ENCODE measurements around the gene LNPK.
"Not testable (repeated sequence)": the region's sequence is repeated elsewhere in the genome, so short reads cannot be mapped to it uniquely, and the experiment has no call there.

The LNPK gene

GRCh38 chr2:175973373-175973772, 28.7 kb downstream of the LNPK start:
- H3K4me1 ChIP-seq (ENCODE audit: control insufficient read depth, insufficient read depth, low read length) = no peaks in the 10 kb centered on the region

GRCh38 chr2:175966839-175967238, 35.2 kb downstream of the LNPK start:
- H3K36me3 ChIP-seq (ENCODE audit: control insufficient read depth in 2 of 2, insufficient read depth in 2 of 2, low read length in 2 of 2) = no peaks in the 10 kb centered on the region
- no peak overlapping the region for H3K27ac ChIP-seq (ENCODE audit: low read length)
- no peaks in the 10 kb centered on the region for H3K9me3 ChIP-seq (ENCODE audit: control insufficient read depth in 2 of 2, low read length in 2 of 2)
- H3K9ac ChIP-seq (ENCODE audit: low read length in 2 of 2) = no peak overlapping the region
- H3K4me3 ChIP-seq (ENCODE audit: low read length in 2 of 2) = no peak overlapping the region
- no peaks in the 10 kb centered on the region for H3K4me1 ChIP-seq (ENCODE audit: control insufficient read depth, insufficient read depth, low read length)
- H3K27me3 ChIP-seq (ENCODE audit: control insufficient read depth in 1 of 2, insufficient read depth in 2 of 2, low read length in 2 of 2) = no peaks in the 10 kb centered on the region

More at GRCh38 chr2:175973373-175973772, 28.7 kb downstream of the LNPK start:
- Histone ChIP-seq H3K4me3 (ENCODE audit: low read length in 2 of 2) (no peak overlapping the region), H3K27ac (ENCODE audit: low read length) (no peak overlapping the region), H3K9ac (ENCODE audit: low read length in 2 of 2) (no peak overlapping the region), H3K9me3 (ENCODE audit: control insufficient read depth in 2 of 2, low read length in 2 of 2) (no peaks in the 10 kb centered on the region), H3K27me3 (ENCODE audit: control insufficient read depth in 1 of 2, insufficient read depth in 2 of 2, low read length in 2 of 2) (no peaks in the 10 kb centered on the region), H3K36me3 (ENCODE audit: control insufficient read depth in 2 of 2, insufficient read depth in 2 of 2, low read length in 2 of 2) (peaks cover 4 to 11% of the 10 kb centered on the region in 2 donors)

- no peaks in the 10 kb centered on the region for H3K27me3 ChIP-seq (ENCODE audit: control insufficient read depth in 1 of 2, insufficient read depth in 2 of 2, low read length in 2 of 2)
- no peak overlapping the region for H3K27ac ChIP-seq (ENCODE audit: low read length)
- H3K9me3 ChIP-seq (ENCODE audit: control insufficient read depth in 2 of 2, low read length in 2 of 2) = no peaks in the 10 kb centered on the region
- no peak overlapping the region for H3K4me3 ChIP-seq (ENCODE audit: low read length in 2 of 2)
- H3K4me1 ChIP-seq (ENCODE audit: control insufficient read depth, insufficient read depth, low read length) = no peaks in the 10 kb centered on the region
- no peaks in the 10 kb centered on the region for H3K36me3 ChIP-seq (ENCODE audit: control insufficient read depth in 2 of 2, insufficient read depth in 2 of 2, low read length in 2 of 2)
- no peak overlapping the region for H3K9ac ChIP-seq (ENCODE audit: low read length in 2 of 2)
These were observed 36.3 kb downstream of the LNPK start for GRCh38 chr2:175965773-175966172.

- H3K27ac ChIP-seq (ENCODE audit: low read length) = no peak overlapping the region
- H3K36me3 ChIP-seq (ENCODE audit: control insufficient read depth in 2 of 2, insufficient read depth in 2 of 2, low read length in 2 of 2) = no peaks in the 10 kb centered on the region
- no peaks in the 10 kb centered on the region for H3K9me3 ChIP-seq (ENCODE audit: control insufficient read depth in 2 of 2, low read length in 2 of 2)
- H3K9ac ChIP-seq (ENCODE audit: low read length in 2 of 2) = no peak overlapping the region
- H3K4me1 ChIP-seq (ENCODE audit: control insufficient read depth, insufficient read depth, low read length) = no peaks in the 10 kb centered on the region
- H3K4me3 ChIP-seq (ENCODE audit: low read length in 2 of 2) = no peak overlapping the region
- no peaks in the 10 kb centered on the region for H3K27me3 ChIP-seq (ENCODE audit: control insufficient read depth in 1 of 2, insufficient read depth in 2 of 2, low read length in 2 of 2)
These were observed 37.9 kb downstream of the LNPK start for GRCh38 chr2:175964195-175964594.

- not testable (repeated sequence) for H3K4me1 ChIP-seq (ENCODE audit: control insufficient read depth, insufficient read depth, low read length); H3K9ac ChIP-seq (ENCODE audit: low read length in 2 of 2); H3K27me3 ChIP-seq (ENCODE audit: control insufficient read depth in 1 of 2, insufficient read depth in 2 of 2, low read length in 2 of 2); H3K9me3 ChIP-seq (ENCODE audit: control insufficient read depth in 2 of 2, low read length in 2 of 2); H3K4me3 ChIP-seq (ENCODE audit: low read length in 2 of 2); H3K27ac ChIP-seq (ENCODE audit: low read length); H3K36me3 ChIP-seq (ENCODE audit: control insufficient read depth in 2 of 2, insufficient read depth in 2 of 2, low read length in 2 of 2)
These were observed 38.9 kb downstream of the LNPK start for GRCh38 chr2:175963171-175963570.

- Histone ChIP-seq H3K4me1 (ENCODE audit: control insufficient read depth, insufficient read depth, low read length) (no peaks in the 10 kb centered on the region), H3K9ac (ENCODE audit: low read length in 2 of 2) (no peak overlapping the region), H3K27ac (ENCODE audit: low read length) (no peak overlapping the region), H3K27me3 (ENCODE audit: control insufficient read depth in 1 of 2, insufficient read depth in 2 of 2, low read length in 2 of 2) (no peaks in the 10 kb centered on the region), H3K36me3 (ENCODE audit: control insufficient read depth in 2 of 2, insufficient read depth in 2 of 2, low read length in 2 of 2) (peaks cover 5% of the 10 kb centered on the region in 2 donors), H3K4me3 (ENCODE audit: low read length in 2 of 2) (no peak overlapping the region), H3K9me3 (ENCODE audit: control insufficient read depth in 2 of 2, low read length in 2 of 2) (no peaks in the 10 kb centered on the region)
These were observed 44.2 kb downstream of the LNPK start for GRCh38 chr2:175957845-175958244.

- Histone ChIP-seq H3K4me1 (ENCODE audit: control insufficient read depth, insufficient read depth, low read length) (no peaks in the 10 kb centered on the region), H3K4me3 (ENCODE audit: low read length in 2 of 2) (no peak overlapping the region), H3K36me3 (ENCODE audit: control insufficient read depth in 2 of 2, insufficient read depth in 2 of 2, low read length in 2 of 2) (peaks cover 5% of the 10 kb centered on the region in 2 donors), H3K27ac (ENCODE audit: low read length) (no peak overlapping the region), H3K9me3 (ENCODE audit: control insufficient read depth in 2 of 2, low read length in 2 of 2) (no peaks in the 10 kb centered on the region), H3K27me3 (ENCODE audit: control insufficient read depth in 1 of 2, insufficient read depth in 2 of 2, low read length in 2 of 2) (no peaks in the 10 kb centered on the region), H3K9ac (ENCODE audit: low read length in 2 of 2) (no peak overlapping the region)
These were observed 46.9 kb downstream of the LNPK start for GRCh38 chr2:175955136-175955535.

GRCh38 chr2:175950512-175950911, 51.6 kb downstream of the LNPK start:
- H3K9me3 ChIP-seq (ENCODE audit: control insufficient read depth in 2 of 2, low read length in 2 of 2) = no peaks in the 10 kb centered on the region
- no peak overlapping the region for H3K9ac ChIP-seq (ENCODE audit: low read length in 2 of 2)
- H3K4me1 ChIP-seq (ENCODE audit: control insufficient read depth, insufficient read depth, low read length) = no peaks in the 10 kb centered on the region
- H3K36me3 ChIP-seq (ENCODE audit: control insufficient read depth in 2 of 2, insufficient read depth in 2 of 2, low read length in 2 of 2) = peaks cover 0 to 4% of the 10 kb centered on the region in 2 donors
- no peak overlapping the region for H3K27ac ChIP-seq (ENCODE audit: low read length)
- no peaks in the 10 kb centered on the region for H3K27me3 ChIP-seq (ENCODE audit: control insufficient read depth in 1 of 2, insufficient read depth in 2 of 2, low read length in 2 of 2)
- H3K4me3 ChIP-seq (ENCODE audit: low read length in 2 of 2) = no peak overlapping the region

- Histone ChIP-seq H3K27ac (ENCODE audit: low read length) (no peak overlapping the region), H3K4me1 (ENCODE audit: control insufficient read depth, insufficient read depth, low read length) (no peaks in the 10 kb centered on the region), H3K27me3 (ENCODE audit: control insufficient read depth in 1 of 2, insufficient read depth in 2 of 2, low read length in 2 of 2) (no peaks in the 10 kb centered on the region), H3K9ac (ENCODE audit: low read length in 2 of 2) (no peak overlapping the region), H3K36me3 (ENCODE audit: control insufficient read depth in 2 of 2, insufficient read depth in 2 of 2, low read length in 2 of 2) (peaks cover 0 to 4% of the 10 kb centered on the region in 2 donors), H3K9me3 (ENCODE audit: control insufficient read depth in 2 of 2, low read length in 2 of 2) (no peaks in the 10 kb centered on the region), H3K4me3 (ENCODE audit: low read length in 2 of 2) (no peak overlapping the region)
These were observed 53.9 kb downstream of the LNPK start for GRCh38 chr2:175948191-175948590.

- Histone ChIP-seq H3K36me3 (ENCODE audit: control insufficient read depth in 2 of 2, insufficient read depth in 2 of 2, low read length in 2 of 2) (peaks cover 0 to 4% of the 10 kb centered on the region in 2 donors), H3K27ac (ENCODE audit: low read length) (no peak overlapping the region)
These were observed 55.0 kb downstream of the LNPK start for GRCh38 chr2:175947073-175947472.

GRCh38 chr2:175941699-175942098, 60.4 kb downstream of the LNPK start:
- Histone ChIP-seq H3K4me1 (ENCODE audit: control insufficient read depth, insufficient read depth, low read length) (no peaks in the 10 kb centered on the region), H3K36me3 (ENCODE audit: control insufficient read depth in 2 of 2, insufficient read depth in 2 of 2, low read length in 2 of 2) (peaks cover 4 to 6% of the 10 kb centered on the region in 2 donors), H3K9me3 (ENCODE audit: control insufficient read depth in 2 of 2, low read length in 2 of 2) (no peaks in the 10 kb centered on the region)

More at GRCh38 chr2:175947073-175947472, 55.0 kb downstream of the LNPK start:
- Histone ChIP-seq H3K9me3 (ENCODE audit: control insufficient read depth in 2 of 2, low read length in 2 of 2) (no peaks in the 10 kb centered on the region), H3K4me1 (ENCODE audit: control insufficient read depth, insufficient read depth, low read length) (no peaks in the 10 kb centered on the region), H3K4me3 (ENCODE audit: low read length in 2 of 2) (no peak overlapping the region), H3K27me3 (ENCODE audit: control insufficient read depth in 1 of 2, insufficient read depth in 2 of 2, low read length in 2 of 2) (no peaks in the 10 kb centered on the region), H3K9ac (ENCODE audit: low read length in 2 of 2) (no peak overlapping the region)

More at GRCh38 chr2:175941699-175942098, 60.4 kb downstream of the LNPK start:
- H3K27me3 ChIP-seq (ENCODE audit: control insufficient read depth in 1 of 2, insufficient read depth in 2 of 2, low read length in 2 of 2) = no peaks in the 10 kb centered on the region
- H3K9ac ChIP-seq (ENCODE audit: low read length in 2 of 2) = no peak overlapping the region
- no peak overlapping the region for H3K27ac ChIP-seq (ENCODE audit: low read length)
- H3K4me3 ChIP-seq (ENCODE audit: low read length in 2 of 2) = no peak overlapping the region

All from stomach smooth muscle (tissue), 2 donors.